ENCODE data around the gene TIGIT. TPM values are rescaled to one million over a fixed set of nuclear protein-coding genes. Genes with fewer than 3 reads are reported as not detected.

The TIGIT gene
- total RNA-seq, 1 donor from 2014 or later = 1.7 TPM

GRCh38 chr3:114310695-114311094 is 16.9 kb downstream of the TIGIT start:
- H3K4me3 ChIP-seq = no peak overlapping the region
- H3K27ac ChIP-seq = no peak overlapping the region
- TF ChIP-seq CTCF (IDR thresholded peaks at IDR 0.05) = no peak
- no peaks in the 10 kb centered on the region for H3K36me3 ChIP-seq
- intact Hi-C loops (cut with DNase I) = no loop called here
- H3K4me1 ChIP-seq = no peaks in the 10 kb centered on the region
- no peaks in the 10 kb centered on the region for H3K9me3 ChIP-seq
- no peak for ATAC-seq
- H3K27me3 ChIP-seq = no peaks in the 10 kb centered on the region
- DNase-seq = no peak

- H3K4me1 ChIP-seq = no peaks in the 10 kb centered on the region
- H3K36me3 ChIP-seq = no peaks in the 10 kb centered on the region
- H3K4me3 ChIP-seq = no peak overlapping the region
- no peak for ATAC-seq
- intact Hi-C loops (cut with DNase I) = no loop called here
- H3K9me3 ChIP-seq = no peaks in the 10 kb centered on the region
- DNase-seq = no peak
- H3K27ac ChIP-seq = no peak overlapping the region
- no peaks in the 10 kb centered on the region for H3K27me3 ChIP-seq
- TF ChIP-seq CTCF (IDR thresholded peaks at IDR 0.05) = no peak
These were observed 19.6 kb downstream of the TIGIT start for GRCh38 chr3:114313426-114313825.

DNA sequence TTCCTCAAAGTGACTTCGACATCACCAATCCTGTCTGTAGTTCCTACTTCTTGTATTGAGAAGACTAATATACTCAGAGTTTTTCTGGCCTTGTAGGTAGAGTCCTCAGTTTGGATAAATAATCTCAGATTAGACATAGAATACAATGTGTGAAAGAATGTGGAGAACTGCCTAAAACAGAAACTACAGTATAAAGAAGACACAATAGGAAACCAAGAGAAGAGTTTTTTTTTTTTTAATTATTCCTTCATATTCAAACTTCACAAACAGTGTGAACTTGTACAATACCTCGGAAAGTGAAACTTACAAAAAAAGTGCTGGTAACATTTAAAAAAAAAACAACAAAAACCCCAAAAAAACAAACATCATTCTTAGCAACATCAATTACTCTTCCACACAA is 20.5 kb downstream of the TIGIT start:
- no peaks in the 10 kb centered on the region for H3K9me3 ChIP-seq
- DNase-seq (no peak), ATAC-seq (no peak)
- intact Hi-C loops (cut with DNase I) = no loop called here
- H3K36me3 ChIP-seq = no peaks in the 10 kb centered on the region
- H3K4me1 ChIP-seq = no peaks in the 10 kb centered on the region
- no peaks in the 10 kb centered on the region for H3K27me3 ChIP-seq
- H3K27ac ChIP-seq = no peak overlapping the region
- no peak overlapping the region for H3K4me3 ChIP-seq
- TF ChIP-seq CTCF (IDR thresholded peaks at IDR 0.05) = no peak

GRCh38 chr3:114318295-114318694 is 24.5 kb downstream of the TIGIT start:
- DNase-seq = no peak
- intact Hi-C loops (cut with DNase I) = no loop called here
- no peak overlapping the region for H3K4me3 ChIP-seq
- H3K27me3 ChIP-seq = no peaks in the 10 kb centered on the region
- H3K36me3 ChIP-seq = no peaks in the 10 kb centered on the region
- H3K9me3 ChIP-seq = no peaks in the 10 kb centered on the region
- H3K27ac ChIP-seq = no peak overlapping the region
- no peak for ATAC-seq
- H3K4me1 ChIP-seq = no peaks in the 10 kb centered on the region
- no peak for TF ChIP-seq CTCF (IDR thresholded peaks at IDR 0.05)

- Histone ChIP-seq H3K4me3 (no peak overlapping the region), H3K4me1 (no peaks in the 10 kb centered on the region), H3K27me3 (no peaks in the 10 kb centered on the region), H3K27ac (no peak overlapping the region), H3K36me3 (no peaks in the 10 kb centered on the region), H3K9me3 (no peaks in the 10 kb centered on the region)
- no peak for DNase-seq
- TF ChIP-seq CTCF (IDR thresholded peaks at IDR 0.05) = no peak
- intact Hi-C loops (cut with DNase I) = no loop called here
- no peak for ATAC-seq
These were observed 25.6 kb downstream of the TIGIT start for GRCh38 chr3:114319453-114319852.

- Histone ChIP-seq H3K4me3 (no peak overlapping the region), H3K36me3 (no peaks in the 10 kb centered on the region), H3K27me3 (no peaks in the 10 kb centered on the region), H3K27ac (no peak overlapping the region), H3K9me3 (no peaks in the 10 kb centered on the region), H3K4me1 (no peaks in the 10 kb centered on the region)
- ATAC-seq (no peak), DNase-seq (no peak)
- no peak for TF ChIP-seq CTCF (IDR thresholded peaks at IDR 0.05)
- intact Hi-C loops (cut with DNase I) = no loop called here
These were observed 26.4 kb downstream of the TIGIT start for GRCh38 chr3:114320246-114320645.

Data from upper lobe of right lung (tissue), 1 donor.